ENCODE results near the gene SAMD10.
A peak's percentile ranks its signal among the peaks of the same experiment; 100 is the strongest.

Gene SAMD10

GRCh38 chr20:63953764-63954429 is 25.5 kb downstream of the SAMD10 start:
- H3K36me3 Mint-ChIP-seq (ENCODE audit: insufficient read depth), result peaks cover 28% of the 10 kb centered on the region

GRCh38 chr20:63952769-63953168 is 26.7 kb downstream of the SAMD10 start:
- ATAC-seq (replicated peaks; ENCODE audit: extremely low read depth, poor library complexity, severe bottlenecking), result no peak
- Mint-ChIP-seq H3K4me3 (peak overlapping the region; percentile 77), H3K9me3 (no peaks in the 10 kb centered on the region), H3K4me1 (peaks cover 58% of the 10 kb centered on the region), H3K27ac (ENCODE audit: low read depth) (no peak overlapping the region), H3K27me3 (no peaks in the 10 kb centered on the region), H3K36me3 (ENCODE audit: insufficient read depth) (peaks cover 34% of the 10 kb centered on the region)
- DNase-seq (ENCODE audit: low spot score in 2 of 2), result no peak

More at GRCh38 chr20:63953764-63954429, 25.5 kb downstream of the SAMD10 start:
- no peak for DNase-seq (ENCODE audit: low spot score in 2 of 2)
- H3K4me1 Mint-ChIP-seq, result peaks cover 47% of the 10 kb centered on the region
- H3K27ac Mint-ChIP-seq (ENCODE audit: low read depth), result peak overlapping the region; percentile 85
- no peak for ATAC-seq (replicated peaks; ENCODE audit: extremely low read depth, poor library complexity, severe bottlenecking)
- no peaks in the 10 kb centered on the region for H3K9me3 Mint-ChIP-seq
- peak overlapping the region; percentile 77 for H3K4me3 Mint-ChIP-seq
- no peaks in the 10 kb centered on the region for H3K27me3 Mint-ChIP-seq

- no peak overlapping the region for H3K27ac Mint-ChIP-seq (ENCODE audit: low read depth)
- DNase-seq (ENCODE audit: low spot score in 2 of 2), result no peak
- peaks cover 61% of the 10 kb centered on the region for H3K4me1 Mint-ChIP-seq
- H3K36me3 Mint-ChIP-seq (ENCODE audit: insufficient read depth), result peaks cover 34% of the 10 kb centered on the region
- H3K27me3 Mint-ChIP-seq, result no peaks in the 10 kb centered on the region
- H3K4me3 Mint-ChIP-seq, result no peak overlapping the region
- ATAC-seq (replicated peaks; ENCODE audit: extremely low read depth, poor library complexity, severe bottlenecking), result no peak
- no peaks in the 10 kb centered on the region for H3K9me3 Mint-ChIP-seq
Measured at GRCh38 chr20:63952210-63952535, 27.3 kb downstream of the SAMD10 start.

- Mint-ChIP-seq H3K4me3 (no peak overlapping the region), H3K27me3 (no peaks in the 10 kb centered on the region), H3K4me1 (peaks cover 64% of the 10 kb centered on the region), H3K9me3 (no peaks in the 10 kb centered on the region), H3K36me3 (ENCODE audit: insufficient read depth) (peaks cover 32% of the 10 kb centered on the region), H3K27ac (ENCODE audit: low read depth) (no peak overlapping the region)
- DNase-seq (ENCODE audit: low spot score in 2 of 2) (no peak), ATAC-seq (replicated peaks; ENCODE audit: extremely low read depth, poor library complexity, severe bottlenecking) (no peak)
Measured at GRCh38 chr20:63951398-63952209, 27.8 kb downstream of the SAMD10 start.

- Mint-ChIP-seq H3K9me3 (no peaks in the 10 kb centered on the region), H3K27ac (ENCODE audit: low read depth) (peak overlapping the region; percentile 98), H3K27me3 (no peaks in the 10 kb centered on the region), H3K4me3 (no peak overlapping the region), H3K36me3 (ENCODE audit: insufficient read depth) (peaks cover 30% of the 10 kb centered on the region), H3K4me1 (peaks cover 65% of the 10 kb centered on the region)
- no peak for ATAC-seq (replicated peaks; ENCODE audit: extremely low read depth, poor library complexity, severe bottlenecking)
- no peak for DNase-seq (ENCODE audit: low spot score in 2 of 2)
Measured at GRCh38 chr20:63950701-63951397, 28.6 kb downstream of the SAMD10 start.

- DNase-seq (ENCODE audit: low spot score in 2 of 2) (no peak), ATAC-seq (replicated peaks; ENCODE audit: extremely low read depth, poor library complexity, severe bottlenecking) (no peak)
- no peaks in the 10 kb centered on the region for H3K27me3 Mint-ChIP-seq
- H3K4me3 Mint-ChIP-seq, result peak overlapping the region; percentile 80
- peaks cover 27% of the 10 kb centered on the region for H3K36me3 Mint-ChIP-seq (ENCODE audit: insufficient read depth)
- H3K27ac Mint-ChIP-seq (ENCODE audit: low read depth), result peak overlapping the region; percentile 98
- H3K9me3 Mint-ChIP-seq, result no peaks in the 10 kb centered on the region
- H3K4me1 Mint-ChIP-seq, result peaks cover 43% of the 10 kb centered on the region
Measured at GRCh38 chr20:63947638-63948456, 31.6 kb downstream of the SAMD10 start.

GRCh38 chr20:63946986-63947637 is 32.3 kb downstream of the SAMD10 start:
- no peak for ATAC-seq (replicated peaks; ENCODE audit: extremely low read depth, poor library complexity, severe bottlenecking)
- DNase-seq (ENCODE audit: low spot score in 2 of 2), result no peak
- Mint-ChIP-seq H3K27ac (ENCODE audit: low read depth) (peak overlapping the region; percentile 98), H3K4me1 (peaks cover 44% of the 10 kb centered on the region), H3K9me3 (no peaks in the 10 kb centered on the region), H3K36me3 (ENCODE audit: insufficient read depth) (peaks cover 21% of the 10 kb centered on the region), H3K27me3 (no peaks in the 10 kb centered on the region), H3K4me3 (peak overlapping the region; percentile 80)

GRCh38 chr20:63945921-63946920 is 33.2 kb downstream of the SAMD10 start:
- H3K27me3 Mint-ChIP-seq, result no peaks in the 10 kb centered on the region
- H3K9me3 Mint-ChIP-seq, result no peaks in the 10 kb centered on the region
- peak overlapping the region; percentile 80 for H3K4me3 Mint-ChIP-seq
- ATAC-seq (replicated peaks; ENCODE audit: extremely low read depth, poor library complexity, severe bottlenecking), result no peak
- DNase-seq (ENCODE audit: low spot score in 2 of 2), result no peak
- H3K4me1 Mint-ChIP-seq, result peaks cover 53% of the 10 kb centered on the region
- peak overlapping the region; percentile 98 for H3K27ac Mint-ChIP-seq (ENCODE audit: low read depth)
- peaks cover 24% of the 10 kb centered on the region for H3K36me3 Mint-ChIP-seq (ENCODE audit: insufficient read depth)

GRCh38 chr20:63945031-63945658 is 34.3 kb downstream of the SAMD10 start:
- Mint-ChIP-seq H3K9me3 (no peaks in the 10 kb centered on the region), H3K27me3 (no peaks in the 10 kb centered on the region), H3K4me3 (no peak overlapping the region), H3K36me3 (ENCODE audit: insufficient read depth) (peaks cover 31% of the 10 kb centered on the region), H3K27ac (ENCODE audit: low read depth) (no peak overlapping the region), H3K4me1 (peaks cover 56% of the 10 kb centered on the region)
- ATAC-seq (replicated peaks; ENCODE audit: extremely low read depth, poor library complexity, severe bottlenecking) (no peak), DNase-seq (ENCODE audit: low spot score in 2 of 2) (no peak)

- Mint-ChIP-seq H3K27ac (ENCODE audit: low read depth) (peak overlapping the region; percentile 38), H3K4me1 (peaks cover 49% of the 10 kb centered on the region)
- no peak for DNase-seq (ENCODE audit: low spot score in 2 of 2)
Measured at GRCh38 chr20:63944078-63944941, 35.1 kb downstream of the SAMD10 start.

More at GRCh38 chr20:63944078-63944941, 35.1 kb downstream of the SAMD10 start:
- no peaks in the 10 kb centered on the region for H3K27me3 Mint-ChIP-seq
- H3K4me3 Mint-ChIP-seq, result no peak overlapping the region
- ATAC-seq (replicated peaks; ENCODE audit: extremely low read depth, poor library complexity, severe bottlenecking), result no peak
- H3K9me3 Mint-ChIP-seq, result no peaks in the 10 kb centered on the region
- peaks cover 31% of the 10 kb centered on the region for H3K36me3 Mint-ChIP-seq (ENCODE audit: insufficient read depth)

Data from central memory CD8-positive, alpha-beta T cell (primary cell).